ENCODE results near the gene UIMC1. TPM values are rescaled to one million over a fixed set of nuclear protein-coding genes. Genes with fewer than 3 reads are reported as not detected.

Gene UIMC1
- total and polyA plus RNA-seq, 2 of the 13 experiments (the other 11 are each of a cell fraction or from before 2014, with no cell fraction given), result 18.9 to 32.7 TPM

DNA sequence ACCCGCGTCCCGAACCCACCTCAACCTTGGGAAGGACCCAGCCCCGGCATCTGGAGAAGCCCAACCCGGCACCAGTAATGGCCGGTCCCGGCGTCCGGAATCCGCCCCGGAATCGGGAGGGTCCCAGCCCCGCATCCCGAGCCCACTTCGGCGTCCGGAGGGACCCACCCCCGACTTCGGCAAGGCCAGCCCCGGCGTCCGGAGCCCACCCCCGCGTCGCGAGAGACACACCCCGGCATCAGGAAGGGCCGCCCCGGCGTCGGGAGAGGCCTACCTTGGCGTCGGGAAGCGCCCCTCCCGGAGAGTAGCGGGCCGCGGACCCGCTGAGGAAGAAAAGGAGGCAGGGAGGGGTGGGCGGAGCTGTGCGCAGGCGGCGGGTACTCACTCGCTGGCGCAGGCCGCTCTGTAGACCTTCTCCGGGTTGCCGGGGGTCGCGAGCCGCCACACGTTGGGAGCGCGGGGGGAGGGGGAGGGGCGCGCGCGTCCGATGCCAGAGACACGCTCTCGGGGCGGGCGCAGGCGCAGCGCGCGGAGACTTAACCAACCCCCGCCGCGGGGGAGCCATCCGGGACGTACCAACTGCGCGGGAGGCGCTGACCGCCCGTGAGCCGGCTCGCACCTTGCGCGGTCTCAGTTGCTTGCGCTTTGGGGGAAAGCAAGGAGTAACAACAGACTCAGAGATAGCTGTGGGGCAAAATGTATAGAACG, at the start of gene UIMC1 (continued):
- TF ChIP-seq, protein P1, sequence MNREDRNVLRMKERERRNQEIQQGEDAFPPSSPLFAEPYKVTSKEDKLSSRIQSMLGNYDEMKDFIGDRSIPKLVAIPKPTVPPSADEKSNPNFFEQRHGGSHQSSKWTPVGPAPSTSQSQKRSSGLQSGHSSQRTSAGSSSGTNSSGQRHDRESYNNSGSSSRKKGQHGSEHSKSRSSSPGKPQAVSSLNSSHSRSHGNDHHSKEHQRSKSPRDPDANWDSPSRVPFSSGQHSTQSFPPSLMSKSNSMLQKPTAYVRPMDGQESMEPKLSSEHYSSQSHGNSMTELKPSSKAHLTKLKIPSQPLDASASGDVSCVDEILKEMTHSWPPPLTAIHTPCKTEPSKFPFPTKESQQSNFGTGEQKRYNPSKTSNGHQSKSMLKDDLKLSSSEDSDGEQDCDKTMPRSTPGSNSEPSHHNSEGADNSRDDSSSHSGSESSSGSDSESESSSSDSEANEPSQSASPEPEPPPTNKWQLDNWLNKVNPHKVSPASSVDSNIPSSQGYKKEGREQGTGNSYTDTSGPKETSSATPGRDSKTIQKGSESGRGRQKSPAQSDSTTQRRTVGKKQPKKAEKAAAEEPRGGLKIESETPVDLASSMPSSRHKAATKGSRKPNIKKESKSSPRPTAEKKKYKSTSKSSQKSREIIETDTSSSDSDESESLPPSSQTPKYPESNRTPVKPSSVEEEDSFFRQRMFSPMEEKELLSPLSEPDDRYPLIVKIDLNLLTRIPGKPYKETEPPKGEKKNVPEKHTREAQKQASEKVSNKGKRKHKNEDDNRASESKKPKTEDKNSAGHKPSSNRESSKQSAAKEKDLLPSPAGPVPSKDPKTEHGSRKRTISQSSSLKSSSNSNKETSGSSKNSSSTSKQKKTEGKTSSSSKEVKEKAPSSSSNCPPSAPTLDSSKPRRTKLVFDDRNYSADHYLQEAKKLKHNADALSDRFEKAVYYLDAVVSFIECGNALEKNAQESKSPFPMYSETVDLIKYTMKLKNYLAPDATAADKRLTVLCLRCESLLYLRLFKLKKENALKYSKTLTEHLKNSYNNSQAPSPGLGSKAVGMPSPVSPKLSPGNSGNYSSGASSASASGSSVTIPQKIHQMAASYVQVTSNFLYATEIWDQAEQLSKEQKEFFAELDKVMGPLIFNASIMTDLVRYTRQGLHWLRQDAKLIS (CRISPR knock-in tag; IDR thresholded peaks at IDR 0.05), result no peak
- TF ChIP-seq ZNF720 (CRISPR knock-in tag; IDR thresholded peaks at IDR 0.05) (no peak), ZNF879 (CRISPR knock-in tag; IDR thresholded peaks at IDR 0.05) (peak; percentile 90), ZNF788 (CRISPR knock-in tag; IDR thresholded peaks at IDR 0.05; ENCODE audit: borderline replicate concordance) (peak; percentile 72; the same call in 1 of the 2 replicates), RFXAP (CRISPR knock-in tag; IDR thresholded peaks at IDR 0.05; ENCODE audit: borderline replicate concordance) (peak; percentile 51; the same call in 1 of the 2 replicates), JDP2 (CRISPR knock-in tag; IDR thresholded peaks at IDR 0.05; ENCODE audit: borderline replicate concordance) (no peak; the same call in 1 of the 2 replicates), NFYB (CRISPR knock-in tag; IDR thresholded peaks at IDR 0.05) (no peak; the same call in 1 of the 2 replicates), ARNT2 (CRISPR knock-in tag; IDR thresholded peaks at IDR 0.05; ENCODE audit: low read depth) (0 out of 2 replicates have a peak, but pooled peaks have one; percentile 17), U2AF1 (optimal IDR thresholded peaks at IDR 0.05; ENCODE audit: low read depth, low read length) (no peak), SIN3A (IDR thresholded peaks at IDR 0.05; ENCODE audit: borderline replicate concordance, low read depth, low read length) (peak; percentile 50; the same call in 1 of the 2 replicates)
- TF ChIP-seq, protein P2, sequence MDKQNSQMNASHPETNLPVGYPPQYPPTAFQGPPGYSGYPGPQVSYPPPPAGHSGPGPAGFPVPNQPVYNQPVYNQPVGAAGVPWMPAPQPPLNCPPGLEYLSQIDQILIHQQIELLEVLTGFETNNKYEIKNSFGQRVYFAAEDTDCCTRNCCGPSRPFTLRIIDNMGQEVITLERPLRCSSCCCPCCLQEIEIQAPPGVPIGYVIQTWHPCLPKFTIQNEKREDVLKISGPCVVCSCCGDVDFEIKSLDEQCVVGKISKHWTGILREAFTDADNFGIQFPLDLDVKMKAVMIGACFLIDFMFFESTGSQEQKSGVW (CRISPR knock-in tag; IDR thresholded peaks at IDR 0.05; ENCODE audit: borderline replicate concordance), result no peak
- TF ChIP-seq, protein P3, sequence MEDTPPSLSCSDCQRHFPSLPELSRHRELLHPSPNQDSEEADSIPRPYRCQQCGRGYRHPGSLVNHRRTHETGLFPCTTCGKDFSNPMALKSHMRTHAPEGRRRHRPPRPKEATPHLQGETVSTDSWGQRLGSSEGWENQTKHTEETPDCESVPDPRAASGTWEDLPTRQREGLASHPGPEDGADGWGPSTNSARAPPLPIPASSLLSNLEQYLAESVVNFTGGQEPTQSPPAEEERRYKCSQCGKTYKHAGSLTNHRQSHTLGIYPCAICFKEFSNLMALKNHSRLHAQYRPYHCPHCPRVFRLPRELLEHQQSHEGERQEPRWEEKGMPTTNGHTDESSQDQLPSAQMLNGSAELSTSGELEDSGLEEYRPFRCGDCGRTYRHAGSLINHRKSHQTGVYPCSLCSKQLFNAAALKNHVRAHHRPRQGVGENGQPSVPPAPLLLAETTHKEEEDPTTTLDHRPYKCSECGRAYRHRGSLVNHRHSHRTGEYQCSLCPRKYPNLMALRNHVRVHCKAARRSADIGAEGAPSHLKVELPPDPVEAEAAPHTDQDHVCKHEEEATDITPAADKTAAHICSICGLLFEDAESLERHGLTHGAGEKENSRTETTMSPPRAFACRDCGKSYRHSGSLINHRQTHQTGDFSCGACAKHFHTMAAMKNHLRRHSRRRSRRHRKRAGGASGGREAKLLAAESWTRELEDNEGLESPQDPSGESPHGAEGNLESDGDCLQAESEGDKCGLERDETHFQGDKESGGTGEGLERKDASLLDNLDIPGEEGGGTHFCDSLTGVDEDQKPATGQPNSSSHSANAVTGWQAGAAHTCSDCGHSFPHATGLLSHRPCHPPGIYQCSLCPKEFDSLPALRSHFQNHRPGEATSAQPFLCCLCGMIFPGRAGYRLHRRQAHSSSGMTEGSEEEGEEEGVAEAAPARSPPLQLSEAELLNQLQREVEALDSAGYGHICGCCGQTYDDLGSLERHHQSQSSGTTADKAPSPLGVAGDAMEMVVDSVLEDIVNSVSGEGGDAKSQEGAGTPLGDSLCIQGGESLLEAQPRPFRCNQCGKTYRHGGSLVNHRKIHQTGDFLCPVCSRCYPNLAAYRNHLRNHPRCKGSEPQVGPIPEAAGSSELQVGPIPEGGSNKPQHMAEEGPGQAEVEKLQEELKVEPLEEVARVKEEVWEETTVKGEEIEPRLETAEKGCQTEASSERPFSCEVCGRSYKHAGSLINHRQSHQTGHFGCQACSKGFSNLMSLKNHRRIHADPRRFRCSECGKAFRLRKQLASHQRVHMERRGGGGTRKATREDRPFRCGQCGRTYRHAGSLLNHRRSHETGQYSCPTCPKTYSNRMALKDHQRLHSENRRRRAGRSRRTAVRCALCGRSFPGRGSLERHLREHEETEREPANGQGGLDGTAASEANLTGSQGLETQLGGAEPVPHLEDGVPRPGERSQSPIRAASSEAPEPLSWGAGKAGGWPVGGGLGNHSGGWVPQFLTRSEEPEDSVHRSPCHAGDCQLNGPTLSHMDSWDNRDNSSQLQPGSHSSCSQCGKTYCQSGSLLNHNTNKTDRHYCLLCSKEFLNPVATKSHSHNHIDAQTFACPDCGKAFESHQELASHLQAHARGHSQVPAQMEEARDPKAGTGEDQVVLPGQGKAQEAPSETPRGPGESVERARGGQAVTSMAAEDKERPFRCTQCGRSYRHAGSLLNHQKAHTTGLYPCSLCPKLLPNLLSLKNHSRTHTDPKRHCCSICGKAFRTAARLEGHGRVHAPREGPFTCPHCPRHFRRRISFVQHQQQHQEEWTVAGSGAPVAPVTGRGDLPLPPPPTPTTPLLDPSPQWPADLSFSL (CRISPR knock-in tag; IDR thresholded peaks at IDR 0.05), result no peak
